CD4-positive, alpha-beta T cell (primary cell): ENCODE measurements around the gene ZNF580. TPM values are rescaled to one million over a fixed set of nuclear protein-coding genes. Genes with fewer than 3 reads are reported as not detected.

Source experiments
- ATAC-seq: fragments of 200-7000 bp; cut with Tn5 transposase; one replicate; pipeline ENCODE4 v1.10.0; 2022; ENCODE audit warnings: mild to moderate bottlenecking; ENCODE audit not compliant: poor library complexity
- CTCF ChIA-PET: fragments of 350-600 bp; sonication (Branson Sonifier 250); formaldehyde crosslinking; loops from one replicate; lab custom pipeline; 2021; ENCODE audit warnings: antibody characterized with exemption, inconsistent platforms; lab: Charles Lee
- POLR2A ChIA-PET: fragments of 350-600 bp; sonication (Branson Sonifier 250); formaldehyde crosslinking; loops from one replicate; lab custom pipeline; 2021; ENCODE audit warnings: antibody characterized with exemption, inconsistent platforms; lab: Charles Lee
- DNase-seq, 14 experiments: peaks; one replicate each; pipeline ENCODE4 v3.0.0-alpha.2; 2013 to 2020; ENCODE audit warnings: mixed read lengths in 2 of 14
- H3K27ac ChIP-seq, 2 donors: one replicate each; pipeline versions ENCODE4 v1.5.1 to v1.7.0; 2013; ENCODE audit warnings: low read length in 2 of 2, low read depth in 1 of 2, mild to moderate bottlenecking in 1 of 2
- H3K27me3 ChIP-seq, 2 experiments: 1 replicate in 1 of 2; 2 replicates in 1 of 2; pipeline versions ENCODE4 v1.6.1 to v1.7.0; 2013; ENCODE audit warnings: low read length in 2 of 2, control low read depth in 1 of 2, mild to moderate bottlenecking in 1 of 2, moderate library complexity in 1 of 2; ENCODE audit not compliant: insufficient read depth in 2 of 2, control insufficient read depth in 1 of 2
- H3K36me3 ChIP-seq: one replicate; pipeline ENCODE4 v1.6.1; 2013; ENCODE audit warnings: low read length, control low read depth; ENCODE audit not compliant: insufficient read depth
- H3K4me1 ChIP-seq: one replicate; pipeline ENCODE4 v1.6.1; 2013; ENCODE audit warnings: low read length, control low read depth; ENCODE audit not compliant: insufficient read depth
- H3K4me3 ChIP-seq: one replicate; pipeline ENCODE4 v1.5.1; 2013; ENCODE audit warnings: mild to moderate bottlenecking, low read length, moderate library complexity
- H3K9me3 ChIP-seq, 2 experiments: 1 replicate in 1 of 2; 2 replicates in 1 of 2; pipeline versions ENCODE4 v1.6.1 to v1.7.0; 2013; ENCODE audit warnings: low read length in 2 of 2, mild to moderate bottlenecking in 2 of 2, control low read depth in 1 of 2, moderate library complexity in 1 of 2; ENCODE audit not compliant: control insufficient read depth in 1 of 2, insufficient read depth in 1 of 2
- H3K27ac Mint-ChIP-seq: one replicate; pipeline ENCODE4 v1.8.0; 2020; ENCODE audit warnings: mixed read lengths
- H3K27me3 Mint-ChIP-seq: one replicate; pipeline ENCODE4 v1.8.0; 2021; ENCODE audit warnings: mixed read lengths
- H3K36me3 Mint-ChIP-seq: one replicate; pipeline ENCODE4 v1.8.0; 2021; ENCODE audit warnings: low read depth, mixed read lengths
- H3K4me1 Mint-ChIP-seq: one replicate; pipeline ENCODE4 v1.8.0; 2021; ENCODE audit warnings: low read depth, mixed read lengths
- H3K4me3 Mint-ChIP-seq: one replicate; pipeline ENCODE4 v1.8.0; 2020; ENCODE audit warnings: mild to moderate bottlenecking, mixed read lengths
- H3K9me3 Mint-ChIP-seq: one replicate; pipeline ENCODE4 v1.8.0; 2020; ENCODE audit warnings: mixed read lengths
- CTCF ChIP-seq: fragments of 200-600 bp; IDR thresholded peaks from one replicate; pipeline ENCODE4 v1.8.0; 2022; ENCODE audit warnings: antibody characterized with exemption, mild to moderate bottlenecking
- intact Hi-C, 2 experiments: fragments of 100-400 bp; cut with DNase I in 1 of 2; cut with micrococcal nuclease in 1 of 2; formaldehyde crosslinking; loops; one replicate each; pipeline versions ENCODE4 v1.15.1 to v1.9.0; 2023 to 2025; cut with DNase I, micrococcal nuclease
- total RNA-seq, 174 experiments: library from RNA in 2 of 174; stranded (reverse) in 2 of 174; gene quantifications; one replicate each; pipeline ENCODE4 v1.2.3 and lab custom pipeline; 2021 to 2026

ZNF580 gene
- total RNA-seq, 2 experiments from 2014 or later, result 45.2 to 46.6 TPM

- Histone ChIP-seq H3K27me3 (no peaks in the 10 kb centered on the region), H3K4me3 (no peak overlapping the region), H3K4me1 (peaks cover 6% of the 10 kb centered on the region), H3K36me3 (peaks cover 29% of the 10 kb centered on the region), H3K9me3 (no peaks in the 10 kb centered on the region), H3K27ac (no peak overlapping the region)
- CTCF ChIA-PET, result no interaction called here
- no peaks in the 10 kb centered on the region for H3K9me3 Mint-ChIP-seq
- no peak for DNase-seq
- H3K27me3 Mint-ChIP-seq, result no peaks in the 10 kb centered on the region
- H3K27ac Mint-ChIP-seq, result no peak overlapping the region
- peaks cover 12% of the 10 kb centered on the region for H3K4me1 Mint-ChIP-seq
- peaks cover 37% of the 10 kb centered on the region for H3K36me3 Mint-ChIP-seq
- intact Hi-C loops, result no loop called here
- TF ChIP-seq CTCF, result no peak
- no peak for ATAC-seq
- H3K4me3 Mint-ChIP-seq, result no peak overlapping the region
- POLR2A ChIA-PET, result no interaction called here
Measured at GRCh38 chr19:55593096-55593772, 47.6 kb upstream of the ZNF580 start.

DNA sequence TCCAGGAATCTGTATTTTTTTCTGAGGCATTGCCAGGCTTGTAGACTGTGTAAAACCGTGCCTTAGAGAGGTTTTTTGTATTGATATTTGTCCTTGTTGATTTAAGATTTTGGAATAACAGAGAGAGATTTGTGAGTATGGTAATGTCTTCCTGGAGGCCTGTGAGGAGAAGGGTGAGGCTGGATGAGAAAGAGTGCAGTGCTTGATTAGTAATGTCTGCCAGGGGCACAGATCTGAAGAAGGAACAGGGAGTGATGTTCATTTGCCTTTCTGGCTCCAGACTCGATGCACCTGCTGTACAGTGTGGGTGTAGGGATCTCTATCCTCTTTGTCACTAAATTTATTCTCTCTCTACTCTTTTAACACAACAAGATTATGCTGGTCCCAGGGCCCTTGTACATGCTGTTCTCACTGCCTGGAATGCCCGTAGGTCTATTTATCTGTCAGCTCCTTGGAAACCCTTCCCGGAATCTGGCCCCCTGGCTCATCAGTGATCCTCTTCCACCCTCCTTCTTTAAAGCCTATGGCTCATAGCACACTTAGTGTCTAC lies 45.7 kb upstream of the ZNF580 start:
- Histone ChIP-seq H3K4me1 (peaks cover 15% of the 10 kb centered on the region), H3K36me3 (peaks cover 29% of the 10 kb centered on the region), H3K9me3 (no peaks in the 10 kb centered on the region), H3K4me3 (no peak overlapping the region), H3K27ac (no peak overlapping the region), H3K27me3 (no peaks in the 10 kb centered on the region)
- ATAC-seq (no peak), DNase-seq (no peak)
- intact Hi-C loops, result loop anchor here (5.0 kb wide), 2 partner anchors 47 to 313 kb away; partner anchors contain the start of genes BRSK1 (in 1 of the 2), HSPBP1 (in 1 of the 2), ZNF580 (in 1 of the 2) and ZNF581 (in 1 of the 2)
- peaks cover 12% of the 10 kb centered on the region for H3K4me1 Mint-ChIP-seq
- no peaks in the 10 kb centered on the region for H3K27me3 Mint-ChIP-seq
- ChIA-PET POLR2A (no interaction called here), CTCF (interaction anchor here (1.0 kb wide), 1 partner anchor 38 kb away, joined by 3 read pairs; no protein-coding TSS in a partner anchor)
- H3K27ac Mint-ChIP-seq, result no peak overlapping the region
- peaks cover 52% of the 10 kb centered on the region for H3K36me3 Mint-ChIP-seq
- H3K4me3 Mint-ChIP-seq, result no peak overlapping the region
- H3K9me3 Mint-ChIP-seq, result no peaks in the 10 kb centered on the region
- no peak for TF ChIP-seq CTCF

- Histone ChIP-seq H3K4me3 (no peak overlapping the region), H3K27ac (no peak overlapping the region), H3K27me3 (no peaks in the 10 kb centered on the region), H3K4me1 (peaks cover 23% of the 10 kb centered on the region), H3K9me3 (no peaks in the 10 kb centered on the region), H3K36me3 (peaks cover 29% of the 10 kb centered on the region)
- ATAC-seq (no peak), DNase-seq (no peak)
- H3K4me1 Mint-ChIP-seq, result peaks cover 16% of the 10 kb centered on the region
- peaks cover 55% of the 10 kb centered on the region for H3K36me3 Mint-ChIP-seq
- H3K27me3 Mint-ChIP-seq, result no peaks in the 10 kb centered on the region
- intact Hi-C loops, result loop anchor here (5.0 kb wide), 2 partner anchors 46 to 314 kb away; partner anchors contain the start of genes BRSK1 (in 1 of the 2), HSPBP1 (in 1 of the 2), ZNF580 (in 1 of the 2) and ZNF581 (in 1 of the 2)
- CTCF ChIA-PET, result interaction anchor here (1.8 kb wide), 1 partner anchor 10 kb away, joined by 4 read pairs; no protein-coding TSS in a partner anchor
- H3K27ac Mint-ChIP-seq, result no peak overlapping the region
- no peak for TF ChIP-seq CTCF
- peak overlapping the region; percentile 18 for H3K4me3 Mint-ChIP-seq
- POLR2A ChIA-PET, result no interaction called here
- H3K9me3 Mint-ChIP-seq, result no peaks in the 10 kb centered on the region
Measured at GRCh38 chr19:55596304-55596703, 44.5 kb upstream of the ZNF580 start.
